Epithelial cell of proximal tubule (primary cell): ENCODE results near the gene LUC7L. TPM values are rescaled to one million over a fixed set of nuclear protein-coding genes. Genes with fewer than 3 reads are reported as not detected.

Experiments
- DNase-seq: peaks from one replicate; pipeline ENCODE4 v3.0.0-alpha.2; 2011; ENCODE audit warnings: low read depth
- H3K4me3 ChIP-seq: 2 replicates; pipeline ENCODE4 v1.5.1; 2011; ENCODE audit warnings: low read depth, mild to moderate bottlenecking, low read length
- CTCF ChIP-seq: conservative IDR thresholded peaks from 2 replicates; pipeline ENCODE4 v1.5.1; 2012; ENCODE audit warnings: low read depth, mild to moderate bottlenecking, low read length
- total RNA-seq: library from RNA; depleted of rRNA; stranded (reverse); fragments of >200 nt; gene quantifications from 2 replicates; pipeline ENCODE4 v1.2.3, GENCODE V29; 2015

LUC7L gene
- total RNA-seq, 1 donor from 2014 or later: 77.6 TPM

GRCh38 chr16:192686-193085 is 36.6 kb downstream of the LUC7L start:
- DNase-seq: no peak
- no peak for TF ChIP-seq CTCF
- H3K4me3 ChIP-seq: no peak overlapping the region

GRCh38 chr16:191831-192230 is 37.4 kb downstream of the LUC7L start:
- no peak for DNase-seq
- H3K4me3 ChIP-seq: no peak overlapping the region
- no peak for TF ChIP-seq CTCF

GRCh38 chr16:189604-190186 is 39.6 kb downstream of the LUC7L start:
- no peak for TF ChIP-seq CTCF
- DNase-seq: no peak
- H3K4me3 ChIP-seq: no peak overlapping the region

GRCh38 chr16:188674-189073 is 40.6 kb downstream of the LUC7L start:
- TF ChIP-seq CTCF: peak; percentile 30
- DNase-seq: no peak
- no peak overlapping the region for H3K4me3 ChIP-seq

- no peak for TF ChIP-seq CTCF
- no peak overlapping the region for H3K4me3 ChIP-seq
- no peak for DNase-seq
Observed at GRCh38 chr16:187330-187729, 41.9 kb downstream of the LUC7L start.

- TF ChIP-seq CTCF: no peak
- DNase-seq: no peak
- no peak overlapping the region for H3K4me3 ChIP-seq
Observed at GRCh38 chr16:185691-186090, 43.6 kb downstream of the LUC7L start.

GRCh38 chr16:185213-185612 is 44.0 kb downstream of the LUC7L start:
- TF ChIP-seq CTCF: no peak
- DNase-seq: no peak
- no peak overlapping the region for H3K4me3 ChIP-seq
